ENCODE measurements around the gene SLC22A12.

DNA sequence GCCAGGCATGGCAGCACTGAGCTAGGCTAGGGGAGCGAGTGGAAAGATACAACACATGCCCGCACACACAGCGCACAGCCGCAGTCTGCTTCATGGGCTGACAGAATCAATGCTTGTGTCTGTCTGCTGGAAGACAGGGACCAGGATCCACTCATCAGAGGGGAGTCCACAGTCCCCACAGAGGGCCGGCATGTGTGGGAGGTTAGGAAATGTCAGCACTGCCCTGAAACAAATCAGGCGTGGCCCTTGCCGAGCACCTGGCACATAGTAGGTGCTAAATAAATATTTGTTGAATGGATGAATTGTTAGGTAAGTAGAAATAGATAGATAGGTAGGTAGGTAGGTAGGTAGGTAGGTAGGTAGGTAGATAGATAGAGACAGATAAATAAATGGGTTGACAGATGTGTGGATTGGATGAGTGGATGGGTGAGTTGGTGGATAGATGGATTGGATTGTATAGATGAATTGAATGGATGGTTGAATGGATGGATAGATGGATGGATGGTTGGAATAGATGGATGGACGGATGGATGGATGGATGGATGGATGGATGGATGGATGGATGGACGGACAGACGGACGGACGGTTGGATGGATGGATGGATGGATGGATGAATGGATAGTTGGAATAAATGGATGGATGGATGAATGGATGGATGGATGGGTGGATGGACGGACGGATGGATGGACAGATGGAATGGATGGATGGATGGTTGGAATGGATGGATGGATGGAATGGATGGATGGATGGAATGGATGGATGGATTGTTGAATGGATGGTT, 3.3 kb downstream of the SLC22A12 start:
- TF ChIP-seq, protein P1, sequence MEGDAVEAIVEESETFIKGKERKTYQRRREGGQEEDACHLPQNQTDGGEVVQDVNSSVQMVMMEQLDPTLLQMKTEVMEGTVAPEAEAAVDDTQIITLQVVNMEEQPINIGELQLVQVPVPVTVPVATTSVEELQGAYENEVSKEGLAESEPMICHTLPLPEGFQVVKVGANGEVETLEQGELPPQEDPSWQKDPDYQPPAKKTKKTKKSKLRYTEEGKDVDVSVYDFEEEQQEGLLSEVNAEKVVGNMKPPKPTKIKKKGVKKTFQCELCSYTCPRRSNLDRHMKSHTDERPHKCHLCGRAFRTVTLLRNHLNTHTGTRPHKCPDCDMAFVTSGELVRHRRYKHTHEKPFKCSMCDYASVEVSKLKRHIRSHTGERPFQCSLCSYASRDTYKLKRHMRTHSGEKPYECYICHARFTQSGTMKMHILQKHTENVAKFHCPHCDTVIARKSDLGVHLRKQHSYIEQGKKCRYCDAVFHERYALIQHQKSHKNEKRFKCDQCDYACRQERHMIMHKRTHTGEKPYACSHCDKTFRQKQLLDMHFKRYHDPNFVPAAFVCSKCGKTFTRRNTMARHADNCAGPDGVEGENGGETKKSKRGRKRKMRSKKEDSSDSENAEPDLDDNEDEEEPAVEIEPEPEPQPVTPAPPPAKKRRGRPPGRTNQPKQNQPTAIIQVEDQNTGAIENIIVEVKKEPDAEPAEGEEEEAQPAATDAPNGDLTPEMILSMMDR (conservative IDR thresholded peaks at IDR 0.05; ENCODE audit: low read length): no peak
- no peak for TF ChIP-seq EZH2phosphoT487 (IDR thresholded peaks at IDR 0.05; ENCODE audit: borderline replicate concordance)

Data from Loucy (cell line).